ENCODE data around the gene CPN2. TPM values are rescaled to one million over a fixed set of nuclear protein-coding genes. Genes with fewer than 3 reads are reported as not detected.

The CPN2 gene
- polyA plus RNA-seq, 1 donor from 2014 or later = not detected

- Histone ChIP-seq H3K36me3 (ENCODE audit: insufficient read depth, low read length) (no peaks in the 10 kb centered on the region), H3K27ac (ENCODE audit: low read length) (no peak overlapping the region), H2AFZ (ENCODE audit: low read depth, low read length) (no peak overlapping the region), H4K20me1 (ENCODE audit: insufficient read depth) (no peaks in the 10 kb centered on the region), H3K4me3 (ENCODE audit: low read length) (no peak overlapping the region), H3K79me2 (replicated peaks; ENCODE audit: insufficient read depth, low read length) (no peaks in the 10 kb centered on the region), H3K9me3 (ENCODE audit: low read length) (no peaks in the 10 kb centered on the region), H3K4me2 (ENCODE audit: low read length) (no peak overlapping the region), H3K27me3 (ENCODE audit: insufficient read depth, low read depth, low read length) (peaks cover 12% of the 10 kb centered on the region), H3K9ac (ENCODE audit: low read length) (no peak overlapping the region), H3K9me2 (ENCODE audit: insufficient read depth, low read length) (no peaks in the 10 kb centered on the region), H3F3A (ENCODE audit: insufficient read depth, low read length, poor library complexity, severe bottlenecking) (no peaks in the 10 kb centered on the region)
- TF ChIP-seq POLR2AphosphoS5 (IDR thresholded peaks at IDR 0.05) (no peak), CTCF (IDR thresholded peaks at IDR 0.05; ENCODE audit: poor library complexity, severe bottlenecking) (no peak), EZH2 (IDR thresholded peaks at IDR 0.05; ENCODE audit: borderline replicate concordance, insufficient read depth, low read length, poor library complexity, severe bottlenecking) (no peak), RAD21 (conservative IDR thresholded peaks at IDR 0.05) (no peak), MXI1 (conservative IDR thresholded peaks at IDR 0.05; ENCODE audit: poor library complexity, severe bottlenecking) (no peak), EP300 (conservative IDR thresholded peaks at IDR 0.05; ENCODE audit: poor library complexity, severe bottlenecking) (no peak), SMC3 (conservative IDR thresholded peaks at IDR 0.05; ENCODE audit: poor library complexity) (no peak), REST (IDR thresholded peaks at IDR 0.05; ENCODE audit: borderline replicate concordance) (no peak), TAF1 (IDR thresholded peaks at IDR 0.05; ENCODE audit: low read depth) (no peak)
Measured at GRCh38 chr3:194327218-194328052, 23.7 kb downstream of the CPN2 start.

GRCh38 chr3:194326968-194327217 lies 24.2 kb downstream of the CPN2 start:
- Histone ChIP-seq H3K4me3 (ENCODE audit: low read length) (no peak overlapping the region), H3K27me3 (ENCODE audit: insufficient read depth, low read depth, low read length) (peaks cover 7% of the 10 kb centered on the region), H2AFZ (ENCODE audit: low read depth, low read length) (no peak overlapping the region), H3K4me2 (ENCODE audit: low read length) (no peak overlapping the region), H3F3A (ENCODE audit: insufficient read depth, low read length, poor library complexity, severe bottlenecking) (no peaks in the 10 kb centered on the region), H4K20me1 (ENCODE audit: insufficient read depth) (no peaks in the 10 kb centered on the region), H3K9ac (ENCODE audit: low read length) (no peak overlapping the region), H3K79me2 (replicated peaks; ENCODE audit: insufficient read depth, low read length) (no peaks in the 10 kb centered on the region), H3K9me2 (ENCODE audit: insufficient read depth, low read length) (no peaks in the 10 kb centered on the region), H3K9me3 (ENCODE audit: low read length) (no peaks in the 10 kb centered on the region), H3K36me3 (ENCODE audit: insufficient read depth, low read length) (no peaks in the 10 kb centered on the region), H3K27ac (ENCODE audit: low read length) (no peak overlapping the region)
- TF ChIP-seq EP300 (conservative IDR thresholded peaks at IDR 0.05; ENCODE audit: poor library complexity, severe bottlenecking) (no peak), CTCF (IDR thresholded peaks at IDR 0.05; ENCODE audit: poor library complexity, severe bottlenecking) (no peak), POLR2AphosphoS5 (IDR thresholded peaks at IDR 0.05) (no peak), SMC3 (conservative IDR thresholded peaks at IDR 0.05; ENCODE audit: poor library complexity) (no peak), RAD21 (conservative IDR thresholded peaks at IDR 0.05) (no peak), MXI1 (conservative IDR thresholded peaks at IDR 0.05; ENCODE audit: poor library complexity, severe bottlenecking) (no peak), REST (IDR thresholded peaks at IDR 0.05; ENCODE audit: borderline replicate concordance) (no peak), EZH2 (IDR thresholded peaks at IDR 0.05; ENCODE audit: borderline replicate concordance, insufficient read depth, low read length, poor library complexity, severe bottlenecking) (no peak)
